GM18505 (cell line): Measurements from ENCODE around the gene SRRM1.
"Not testable (repeated sequence)": the region's sequence is repeated elsewhere in the genome, so short reads cannot be mapped to it uniquely, and the experiment has no call there.

ENCODE experiments used
- ATAC-seq: cut with Tn5 transposase; IDR thresholded peaks from one replicate; pipeline ENCODE4 v1.9.1; 2021; ENCODE audit not compliant: unreplicated experiment
- POLR2A ChIP-seq: IDR thresholded peaks from 4 replicates; pipeline ENCODE4 v1.6.1; 2011; ENCODE audit warnings: borderline replicate concordance; ENCODE audit not compliant: insufficient read depth, insufficient read length; ENCODE audit errors: extremely low read depth

The SRRM1 gene

GRCh38 chr1:24709791-24710441 lies 66.8 kb downstream of the SRRM1 start:
- TF ChIP-seq POLR2A, result no peak

GRCh38 chr1:24711329-24711728 lies 68.2 kb downstream of the SRRM1 start:
- ATAC-seq, result no peak
- TF ChIP-seq POLR2A, result no peak

More at GRCh38 chr1:24709791-24710441, 66.8 kb downstream of the SRRM1 start:
- no peak for ATAC-seq

GRCh38 chr1:24713176-24713575 lies 70.1 kb downstream of the SRRM1 start:
- ATAC-seq, result no peak
- TF ChIP-seq POLR2A, result no peak

GRCh38 chr1:24713736-24714135 lies 70.6 kb downstream of the SRRM1 start:
- no peak for TF ChIP-seq POLR2A
- no peak for ATAC-seq

GRCh38 chr1:24714859-24715520 lies 71.9 kb downstream of the SRRM1 start:
- TF ChIP-seq POLR2A, result no peak
- no peak for ATAC-seq

- no peak for ATAC-seq
- TF ChIP-seq POLR2A, result no peak
Measured at GRCh38 chr1:24715658-24716057, 72.6 kb downstream of the SRRM1 start.

GRCh38 chr1:24717887-24718650 lies 75.0 kb downstream of the SRRM1 start:
- no peak for ATAC-seq
- TF ChIP-seq POLR2A, result no peak

GRCh38 chr1:24720152-24720551 lies 77.0 kb downstream of the SRRM1 start:
- ATAC-seq, result no peak
- TF ChIP-seq POLR2A, result no peak

GRCh38 chr1:24721533-24721932 lies 78.4 kb downstream of the SRRM1 start:
- ATAC-seq, result no peak
- no peak for TF ChIP-seq POLR2A

- not testable (repeated sequence) for ATAC-seq
Measured at GRCh38 chr1:24722073-24723035, 79.3 kb downstream of the SRRM1 start.
